Fibroblast of skin of back (primary cell): ENCODE results near the gene PRKAG2.

ENCODE experiments used
- DNase-seq: peaks from one replicate; pipeline ENCODE4 v3.0.0-alpha.2; 2013

PRKAG2 gene

DNA sequence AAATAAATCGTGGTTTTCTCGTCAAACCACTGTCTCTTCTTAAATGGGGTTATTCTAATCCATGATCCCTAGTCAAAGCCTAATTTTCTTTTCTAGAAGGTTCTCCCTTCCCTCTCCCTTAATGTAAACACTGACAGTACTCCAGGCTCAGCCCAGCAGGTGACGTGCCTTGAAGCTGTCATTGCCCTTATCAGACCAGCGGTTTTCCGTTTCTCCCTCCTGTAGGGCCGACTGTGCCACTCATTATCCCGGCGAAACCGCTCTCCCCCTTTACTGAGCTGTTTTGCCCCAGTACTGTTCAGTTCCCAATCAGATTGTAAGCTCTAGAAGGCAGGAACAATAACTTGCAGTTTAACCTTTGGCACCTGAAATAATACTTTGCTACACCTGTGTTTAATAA lies 203.7 kb downstream of the PRKAG2 start:
- no peak for DNase-seq

DNA sequence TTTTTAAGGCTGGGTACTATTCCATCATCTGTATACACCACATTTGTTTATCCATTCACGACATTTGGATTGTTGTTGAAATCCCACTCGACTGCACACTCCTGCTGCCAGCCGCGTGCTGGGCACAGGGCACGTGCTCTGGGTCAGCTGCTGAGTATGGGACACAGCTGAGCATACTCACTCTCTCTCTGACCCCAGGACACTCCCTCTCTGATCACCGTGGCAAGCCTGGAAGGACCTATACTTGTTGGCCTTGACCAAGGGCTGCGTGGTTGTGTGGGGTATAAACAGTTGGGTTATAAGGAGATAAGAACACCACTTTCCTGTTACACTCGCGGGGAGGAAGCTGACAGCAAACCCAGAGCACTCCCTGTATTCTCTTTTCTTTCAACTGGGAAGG lies 204.2 kb downstream of the PRKAG2 start:
- no peak for DNase-seq

DNA sequence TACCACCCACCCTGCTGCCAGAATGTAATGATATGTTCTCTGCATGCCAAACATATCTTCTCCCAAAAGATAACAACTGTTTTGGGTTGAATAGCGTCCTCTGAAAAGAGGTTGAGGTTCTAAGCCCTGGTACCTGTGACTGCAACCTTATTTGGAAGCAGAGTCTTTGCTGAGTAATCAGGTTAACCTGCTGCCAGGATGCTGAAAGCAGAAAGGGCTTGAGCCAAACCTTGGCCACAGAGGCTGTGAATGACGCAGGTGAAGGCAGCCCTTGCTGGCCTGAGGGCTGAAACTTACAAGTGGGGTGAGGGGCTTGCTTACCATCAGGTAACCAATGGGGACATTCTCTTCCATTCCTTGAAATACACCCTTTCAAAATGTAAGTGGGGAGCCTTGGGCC lies 205.4 kb downstream of the PRKAG2 start:
- no peak for DNase-seq

DNA sequence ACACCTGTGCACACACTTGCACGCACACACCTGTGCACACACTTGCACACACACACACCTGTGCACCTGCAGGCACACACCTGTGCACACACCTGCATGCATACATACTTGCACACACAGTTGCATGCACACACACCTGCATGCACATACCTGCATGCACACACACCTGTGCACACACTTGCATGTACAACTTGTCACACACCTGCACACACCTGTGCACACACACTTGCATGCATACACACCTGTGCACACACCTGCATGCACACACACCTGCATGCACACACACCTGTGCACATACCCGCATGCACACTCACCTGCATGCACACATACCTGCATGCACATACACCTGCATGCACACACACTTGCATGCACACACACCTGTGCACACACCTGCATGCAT lies 207.2 kb downstream of the PRKAG2 start:
- no peak for DNase-seq

- no peak for DNase-seq
These were observed 210.0 kb downstream of the PRKAG2 start for GRCh38 chr7:151666886-151667285.

GRCh38 chr7:151665368-151665767 lies 211.5 kb downstream of the PRKAG2 start:
- DNase-seq, result peak; percentile 99

DNA sequence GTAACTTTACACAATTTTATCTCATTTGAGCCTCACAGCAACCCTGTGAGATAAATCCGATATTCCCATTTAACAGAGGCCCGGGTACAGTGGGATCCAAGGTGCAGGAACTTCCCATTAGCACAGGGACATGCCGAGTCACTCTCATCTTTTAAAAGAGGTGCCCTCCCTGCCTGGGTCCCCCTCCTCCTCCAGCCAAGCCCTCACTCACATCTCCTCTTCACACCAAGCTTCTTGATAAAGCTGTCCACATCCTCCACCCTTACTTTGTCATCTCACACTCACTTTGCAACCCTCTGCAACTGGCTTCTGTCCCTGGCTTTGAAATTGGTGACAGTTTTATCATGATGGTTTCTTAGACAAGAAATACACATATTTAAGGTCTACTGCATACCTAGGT lies 212.6 kb downstream of the PRKAG2 start:
- no peak for DNase-seq

DNA sequence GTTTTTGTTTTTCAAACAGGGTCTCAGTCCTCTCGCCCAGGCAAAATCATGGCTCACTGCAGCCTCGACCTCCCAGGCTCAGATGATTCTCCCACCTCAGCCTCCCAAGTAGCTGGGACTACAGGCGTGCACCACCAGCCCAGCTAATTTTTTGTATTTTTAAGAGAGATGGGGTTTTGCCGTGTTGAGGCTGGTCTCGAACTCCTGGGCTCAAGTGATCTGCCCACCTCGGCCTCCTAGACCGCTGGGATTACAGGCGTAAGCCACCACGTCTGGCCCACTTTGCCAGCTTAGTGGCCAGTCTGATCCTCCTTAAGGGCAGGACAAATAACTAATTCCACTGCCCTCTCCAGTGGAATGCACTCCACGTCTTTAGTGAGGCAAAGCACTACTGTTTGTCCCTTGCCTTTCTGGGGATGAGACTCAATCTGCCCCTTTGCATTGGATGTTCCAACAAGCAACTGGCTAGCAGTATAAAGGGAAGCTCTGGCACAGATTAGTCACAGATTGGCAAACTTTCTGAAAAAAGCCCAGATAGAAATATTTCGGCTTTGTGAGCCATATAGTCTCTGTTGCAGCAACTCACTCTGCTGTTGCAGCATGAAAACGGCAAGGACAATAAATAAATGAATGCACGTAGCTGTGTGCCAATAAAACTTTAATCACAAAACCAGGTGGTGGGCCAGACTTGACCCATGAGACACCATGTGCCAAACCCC lies 213.4 kb downstream of the PRKAG2 start:
- DNase-seq, result peak; percentile 54

DNA sequence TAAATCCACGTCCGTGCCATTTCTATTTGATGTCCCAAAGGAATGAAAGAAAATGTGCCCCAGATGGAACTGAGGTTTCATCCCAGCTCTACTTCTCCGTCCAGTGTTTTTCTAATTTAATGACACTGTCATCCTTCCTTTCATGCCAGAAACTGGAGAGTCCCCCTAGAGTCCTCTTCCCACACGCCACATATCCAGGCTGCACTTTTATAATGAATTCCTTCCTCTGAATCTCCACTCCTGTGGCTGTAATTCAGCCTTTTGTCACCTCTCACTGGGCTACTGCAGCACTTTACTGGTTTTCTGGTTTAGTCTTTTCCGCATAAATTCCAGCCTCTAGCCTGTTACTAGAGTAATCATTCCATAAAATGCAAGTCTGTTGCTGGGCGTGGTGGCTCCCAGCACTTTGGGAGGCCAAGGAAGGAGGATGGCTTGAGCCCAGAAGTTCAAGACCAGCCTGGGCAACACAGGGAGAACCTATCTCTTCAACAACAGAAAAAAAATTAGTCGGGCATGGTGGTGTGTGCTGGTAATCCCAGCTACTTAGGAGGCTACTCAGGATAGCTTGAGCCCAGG lies 214.6 kb downstream of the PRKAG2 start:
- DNase-seq, result peak; percentile 79

GRCh38 chr7:151661587-151661986 lies 215.3 kb downstream of the PRKAG2 start:
- no peak for DNase-seq

GRCh38 chr7:151660141-151660540 lies 216.8 kb downstream of the PRKAG2 start:
- peak; percentile 69 for DNase-seq

DNA sequence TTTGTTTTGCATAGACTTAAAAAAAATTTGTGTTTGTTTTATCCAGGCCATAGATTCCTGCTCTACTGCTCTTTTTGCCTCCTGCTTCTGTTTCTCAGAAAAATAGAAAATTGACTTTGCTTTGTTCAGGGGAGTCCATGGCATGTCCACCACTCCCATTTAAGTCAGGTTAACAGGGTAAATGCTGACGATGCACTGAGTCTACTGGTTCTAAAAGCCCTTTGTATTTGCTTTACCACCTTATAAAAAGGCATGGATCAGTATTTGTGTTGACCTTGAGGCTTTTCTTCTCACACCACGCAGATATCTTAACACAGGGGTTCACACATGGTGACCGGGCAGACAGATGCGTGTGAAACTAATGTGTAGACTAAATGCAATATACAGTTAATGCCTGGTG lies 217.7 kb downstream of the PRKAG2 start:
- no peak for DNase-seq

DNA sequence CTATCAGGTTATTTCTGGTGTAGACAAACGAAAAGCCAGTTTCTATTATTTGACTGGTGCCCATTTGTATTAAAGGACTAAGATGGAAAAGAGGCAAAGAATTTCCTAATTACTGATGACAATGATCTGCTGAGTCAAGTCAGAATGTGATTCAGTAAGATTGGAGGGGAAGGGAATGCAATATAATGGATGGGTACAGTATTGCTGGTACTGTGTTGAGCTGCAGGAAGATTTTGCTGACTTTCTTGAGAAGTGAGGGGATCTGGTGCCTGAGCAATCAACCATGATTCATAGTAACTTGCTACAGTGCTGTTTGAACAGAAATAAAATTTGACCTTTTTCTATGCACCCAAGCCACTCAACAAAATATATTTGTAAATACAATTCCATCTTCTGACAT lies 218.1 kb downstream of the PRKAG2 start:
- no peak for DNase-seq

DNA sequence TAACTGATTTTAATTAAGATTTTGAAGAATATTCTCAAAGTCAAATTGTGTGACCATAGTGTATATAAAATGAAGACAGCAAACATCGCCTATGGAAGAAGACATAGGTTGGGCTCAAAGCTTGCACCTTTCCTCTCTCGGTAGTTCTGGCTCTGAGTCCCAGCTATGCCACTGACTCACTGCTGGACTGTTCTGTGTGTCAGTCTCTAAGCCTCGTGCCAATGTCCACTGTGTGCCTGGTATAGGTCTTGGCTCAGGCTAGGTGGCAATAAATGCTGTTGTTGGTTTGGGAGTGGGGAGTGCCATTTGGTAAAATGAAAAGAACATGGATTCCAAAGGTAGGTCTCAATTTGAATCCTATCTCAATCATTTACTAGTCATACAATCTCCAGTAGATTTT lies 219.7 kb downstream of the PRKAG2 start:
- DNase-seq, result no peak

- no peak for DNase-seq
These were observed 221.4 kb downstream of the PRKAG2 start for GRCh38 chr7:151655555-151655954.

DNA sequence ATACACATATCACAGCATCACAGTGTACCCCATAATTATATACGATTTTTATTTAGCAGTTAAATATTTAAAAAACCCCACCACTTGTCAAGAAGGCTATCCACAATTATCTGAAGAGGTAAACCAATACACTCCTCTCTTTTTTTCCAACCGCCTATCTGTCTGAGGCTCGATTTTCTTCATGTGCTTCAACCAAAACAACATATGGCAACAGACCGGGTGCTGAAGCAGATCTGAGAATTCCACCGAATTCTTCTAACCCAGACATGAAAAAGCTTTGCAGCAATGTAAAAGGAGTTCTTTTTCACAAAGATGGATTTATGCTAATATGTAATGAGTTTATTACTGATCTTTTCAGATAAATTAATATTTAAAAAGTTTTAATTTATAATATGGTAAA lies 224.8 kb downstream of the PRKAG2 start:
- DNase-seq, result no peak

DNA sequence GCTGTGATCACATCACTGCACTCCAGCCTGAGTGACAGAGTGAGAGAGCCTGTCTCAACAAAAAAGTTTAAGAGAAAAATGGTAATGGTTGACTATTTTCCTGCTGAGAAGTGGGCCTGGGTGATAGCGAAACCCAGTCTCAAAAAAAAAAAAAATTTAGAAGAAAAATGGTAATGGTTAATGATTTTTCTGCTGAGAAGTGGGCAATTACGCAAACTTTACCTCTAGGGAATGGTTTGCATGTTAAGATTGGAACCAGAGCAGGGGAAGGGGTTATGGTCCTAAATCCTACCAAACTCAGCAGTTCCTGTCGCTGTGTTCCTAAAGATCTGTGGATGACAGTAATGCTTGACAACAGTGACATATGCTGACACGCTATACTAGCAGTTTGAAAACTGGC lies 226.8 kb downstream of the PRKAG2 start:
- no peak for DNase-seq

DNA sequence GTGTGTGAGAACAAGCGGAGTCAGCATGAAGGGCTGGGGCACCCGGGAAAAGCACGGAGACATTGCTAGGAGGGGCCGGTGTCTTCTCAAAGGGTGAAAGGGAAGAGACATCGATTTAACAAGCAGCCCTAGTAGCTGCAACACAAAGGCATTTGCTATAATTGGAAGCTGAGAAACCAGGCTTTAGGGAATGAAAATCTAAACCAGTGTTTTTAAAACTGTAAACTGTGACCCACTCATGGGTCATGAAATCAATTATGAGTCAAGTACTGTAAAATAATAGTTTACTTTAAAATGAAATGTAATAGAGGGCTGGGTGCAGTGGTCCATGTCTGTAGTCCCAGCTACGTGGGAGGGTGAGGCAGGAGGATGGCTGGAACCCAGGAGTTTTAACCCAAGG lies 228.5 kb downstream of the PRKAG2 start:
- peak; percentile 30 for DNase-seq

GRCh38 chr7:151647874-151648273 lies 229.0 kb downstream of the PRKAG2 start:
- no peak for DNase-seq

- no peak for DNase-seq
These were observed 229.9 kb downstream of the PRKAG2 start for GRCh38 chr7:151647006-151647405.

DNA sequence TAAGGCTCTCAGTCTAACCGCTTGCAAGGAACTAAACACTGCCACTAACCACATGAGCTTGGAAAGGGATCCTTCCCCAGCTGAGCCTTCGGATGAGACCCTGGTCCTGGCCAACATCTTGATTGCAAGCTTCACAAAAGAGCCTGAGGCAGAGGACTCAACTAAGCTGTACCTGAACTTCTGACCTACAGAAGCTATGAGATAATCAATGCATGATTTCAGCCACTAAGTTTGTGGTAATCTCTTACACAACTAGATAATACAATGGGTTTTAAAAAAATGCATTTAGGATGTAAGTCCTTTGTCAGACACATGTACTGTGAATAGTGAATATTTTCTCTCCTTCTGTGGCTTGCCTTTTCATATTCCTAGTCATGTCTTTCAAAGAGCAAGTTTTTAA lies 231.6 kb downstream of the PRKAG2 start:
- DNase-seq, result no peak

GRCh38 chr7:151644554-151644953 lies 232.4 kb downstream of the PRKAG2 start:
- no peak for DNase-seq

DNA sequence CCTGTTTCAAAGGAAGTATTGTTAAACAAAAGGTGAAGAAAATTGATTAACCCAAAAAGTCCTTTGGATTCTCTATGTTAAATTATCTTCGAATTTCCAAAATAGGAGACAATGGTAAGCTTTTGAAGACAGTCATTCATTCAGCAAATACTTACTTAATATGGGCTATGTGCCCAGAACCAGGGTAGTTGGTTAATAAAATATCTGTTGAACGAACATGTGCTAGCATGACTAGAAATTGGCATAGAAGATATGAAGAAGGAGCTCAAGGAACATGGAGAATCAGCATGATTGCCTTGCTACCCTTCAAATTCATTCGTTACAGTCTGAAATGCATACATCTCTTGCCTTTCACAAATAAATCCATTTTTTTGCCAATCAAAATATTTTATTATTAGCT lies 234.2 kb downstream of the PRKAG2 start:
- no peak for DNase-seq

- DNase-seq, result no peak
These were observed 235.3 kb downstream of the PRKAG2 start for GRCh38 chr7:151641587-151641986.

GRCh38 chr7:151637781-151638261 lies 239.1 kb downstream of the PRKAG2 start:
- DNase-seq, result peak; percentile 96
